ENCODE measurements around the gene HCFC1R1. TPM values are rescaled to one million over a fixed set of nuclear protein-coding genes. Genes with fewer than 3 reads are reported as not detected.
"Not testable (repeated sequence)": the region's sequence is repeated elsewhere in the genome, so short reads cannot be mapped to it uniquely, and the experiment has no call there.

HCFC1R1 gene
- total RNA-seq, 1 experiment from 2014 or later = 76.0 TPM

GRCh38 chr16:3071655-3072054, 47.9 kb upstream of the HCFC1R1 start (continued):
- no peak for TF ChIP-seq ARID4B (CRISPR knock-in tag; IDR thresholded peaks at IDR 0.05; ENCODE audit: borderline replicate concordance)

- Mint-ChIP-seq H3K36me3 (no peaks in the 10 kb centered on the region), H3K27me3 (ENCODE audit: low read depth) (peaks cover 12% of the 10 kb centered on the region), H3K4me1 (peaks cover 30% of the 10 kb centered on the region), H3K27ac (no peak overlapping the region), H3K4me3 (no peak overlapping the region), H3K9me3 (no peaks in the 10 kb centered on the region)
- POLR2A ChIA-PET = no interaction called here
- CTCF ChIA-PET = interaction anchor here (1.0 to 1.5 kb wide), 8 partner anchors 11 to 59 kb away, joined by 3 to 5 read pairs (median 4); no protein-coding TSS in a partner anchor
- no peak for DNase-seq (ENCODE audit: low spot score)
- TF ChIP-seq ETV6 (CRISPR knock-in tag; IDR thresholded peaks at IDR 0.05) (no peak), ZNF416 (CRISPR knock-in tag; IDR thresholded peaks at IDR 0.05) (no peak), ZMAT4 (CRISPR knock-in tag; IDR thresholded peaks at IDR 0.05) (no peak), PRRX2 (CRISPR knock-in tag; IDR thresholded peaks at IDR 0.05) (no peak), FOXP1 (CRISPR knock-in tag; IDR thresholded peaks at IDR 0.05; ENCODE audit: borderline replicate concordance) (no peak), ZNF121 (CRISPR knock-in tag; IDR thresholded peaks at IDR 0.05) (no peak), CREM (CRISPR knock-in tag; IDR thresholded peaks at IDR 0.05) (no peak), AR (CRISPR knock-in tag; IDR thresholded peaks at IDR 0.05) (no peak), CDX4 (CRISPR knock-in tag; IDR thresholded peaks at IDR 0.05; ENCODE audit: borderline replicate concordance) (no peak), SMAD3 (CRISPR knock-in tag; IDR thresholded peaks at IDR 0.05; ENCODE audit: borderline replicate concordance) (no peak), ZBTB21 (CRISPR knock-in tag; IDR thresholded peaks at IDR 0.05; ENCODE audit: borderline replicate concordance) (no peak), TEAD4 (CRISPR knock-in tag; IDR thresholded peaks at IDR 0.05) (no peak)
- ATAC-seq = 0 out of 2 replicates have a peak, but pooled peaks have one; percentile 16
Observed at GRCh38 chr16:3070608-3071111, 46.9 kb upstream of the HCFC1R1 start.

- ChIA-PET POLR2A (interaction anchor here (0.6 kb wide), 1 partner anchor 44 kb away, joined by 4 read pairs; no protein-coding TSS in a partner anchor), CTCF (interaction anchor here (0.9 to 2.1 kb wide), 3 partner anchors 10 to 37 kb away, joined by 3 to 8 read pairs (median 4); no protein-coding TSS in a partner anchor)
- H3K27ac Mint-ChIP-seq; DNase-seq (ENCODE audit: low spot score); H3K36me3 Mint-ChIP-seq; H3K9me3 Mint-ChIP-seq; ATAC-seq; H3K4me3 Mint-ChIP-seq: not testable (repeated sequence)
- Mint-ChIP-seq H3K4me1 (peaks cover 33% of the 10 kb centered on the region), H3K27me3 (ENCODE audit: low read depth) (peaks cover 12% of the 10 kb centered on the region)
Observed at GRCh38 chr16:3069146-3069545, 45.4 kb upstream of the HCFC1R1 start.
